Transverse colon (tissue), 4 donors: ENCODE results near the gene CTXND2. TPM values are rescaled to one million over a fixed set of nuclear protein-coding genes. Genes with fewer than 3 reads are reported as not detected.

Source experiments
- DNase-seq: peaks from one replicate; pipeline ENCODE4 v3.0.0-alpha.2; 2019
- H3K27ac ChIP-seq, 4 donors: fragments of 200-600 bp; sonication (generic); 2 replicates each; pipeline ENCODE4 v1.5.1; 2016 to 2018; ENCODE audit warnings: inconsistent platforms in 4 of 4
- H3K27me3 ChIP-seq: fragments of 200-600 bp; sonication (generic); 2 replicates; pipeline ENCODE4 v1.5.1; 2017; ENCODE audit warnings: inconsistent platforms
- H3K36me3 ChIP-seq, 4 donors: fragments of 200-600 bp; sonication (generic); 2 replicates each; pipeline ENCODE4 v1.5.1; 2017 to 2019; ENCODE audit warnings: inconsistent platforms in 4 of 4
- H3K4me1 ChIP-seq, 4 donors: fragments of 200-600 bp; sonication (generic); 2 replicates each; pipeline ENCODE4 v1.5.1; 2017 to 2020; ENCODE audit warnings: inconsistent platforms in 4 of 4
- H3K4me3 ChIP-seq, 4 donors: fragments of 200-600 bp; sonication (generic); 1 replicate in 1 of 4; 2 replicates in 3 of 4; pipeline versions ENCODE4 v1.5.1 to v1.6.1; 2017 to 2019; ENCODE audit warnings: inconsistent platforms in 4 of 4
- H3K9me3 ChIP-seq, 2 donors: fragments of 200-600 bp; sonication (generic); 2 replicates each; pipeline ENCODE4 v1.5.1; 2017 to 2019; ENCODE audit warnings: inconsistent platforms in 2 of 2
- CTCF ChIP-seq, 5 experiments: fragments of 200-600 bp in 3 of 5; fragments of 450-650 bp in 2 of 5; sonication (generic) in 3 of 5; IDR thresholded peaks; 1 replicate in 2 of 5; 2 replicates in 3 of 5; pipeline ENCODE4 v1.5.1; 2016 to 2017; ENCODE audit warnings: antibody characterized with exemption in 5 of 5, inconsistent platforms in 3 of 5, mild to moderate bottlenecking in 2 of 5, moderate library complexity in 1 of 5
- EP300 ChIP-seq: sonication (generic); formaldehyde crosslinking; IDR thresholded peaks from one replicate; pipeline ENCODE4 v1.6.1; 2017; ENCODE audit warnings: antibody characterized with exemption, low read depth
- POLR2A ChIP-seq: fragments of 450-650 bp; IDR thresholded peaks from one replicate; pipeline ENCODE4 v1.6.1; 2016; ENCODE audit warnings: antibody characterized with exemption, mild to moderate bottlenecking, moderate library complexity
- POLR2AphosphoS5 ChIP-seq, 3 donors: sonication (generic); formaldehyde crosslinking; IDR thresholded peaks; one replicate each; pipeline ENCODE4 v1.6.1; 2016; ENCODE audit warnings: antibody characterized with exemption in 3 of 3
- WGBS, 2 donors: methylation state at CpG; one replicate each; pipeline ENCODE4 v1.1.5; 2018; ENCODE audit warnings: low coverage in 1 of 2; 5-methylcytosine and 5-hydroxymethylcytosine counted together
- in situ Hi-C, 4 donors: fragments of 200-750 bp; cut with MboI; loops; one replicate each; pipeline versions ENCODE4 v1.15.0 to v1.15.1; 2017; ENCODE audit warnings: low sequenced_read_pairs in 3 of 4, low pct_ligation_motif_present in 1 of 4, low pct_unique_long_range_greater_than_20kb in 1 of 4
- intact Hi-C: fragments of 100-400 bp; cut with DNase I; formaldehyde crosslinking; loops from one replicate; pipeline ENCODE4 v1.15.1; 2023; ENCODE audit warnings: low total_unique reads
- total RNA-seq, 4 donors: library from RNA; depleted of rRNA; stranded (reverse); fragments of >200 nt; gene quantifications; one replicate each; pipeline ENCODE4 v1.1.0, GENCODE V29; 2016

CTXND2 gene
- total RNA-seq, 4 donors from 2014 or later, result not detected

- H3K4me1 ChIP-seq, result no peaks in the 10 kb centered on the region
- 88 to 91% methylated on average over 4 to 5 of the region's 5 CpGs for WGBS, 2 donors
These were observed 15.4 kb downstream of the CTXND2 start for GRCh38 chr1:150902346-150902745.

GRCh38 chr1:150902751-150903150 is 15.8 kb downstream of the CTXND2 start:
- intact Hi-C loops (no loop called here), in situ Hi-C loops (no loop called here)
- Histone ChIP-seq H3K36me3 (no peaks in the 10 kb centered on the region), H3K27me3 (no peaks in the 10 kb centered on the region), H3K4me3 (no peak overlapping the region), H3K9me3 (no peaks in the 10 kb centered on the region), H3K4me1 (no peaks in the 10 kb centered on the region), H3K27ac (no peak overlapping the region)
- no peak for DNase-seq
- no peak for TF ChIP-seq POLR2A
- no peak for TF ChIP-seq POLR2AphosphoS5 (IDR thresholded peaks at IDR 0.05)
- TF ChIP-seq CTCF (IDR thresholded peaks at IDR 0.05), result no peak
- no peak for TF ChIP-seq EP300
- WGBS, 2 donors, result 44 to 78% methylated on average over 1 of the region's 1 CpG

More at GRCh38 chr1:150902346-150902745, 15.4 kb downstream of the CTXND2 start:
- H3K9me3 ChIP-seq, result no peaks in the 10 kb centered on the region
- H3K4me3 ChIP-seq, result no peak overlapping the region
- no peaks in the 10 kb centered on the region for H3K27me3 ChIP-seq
- H3K27ac ChIP-seq, result no peak overlapping the region
- no peak for DNase-seq
- in situ Hi-C loops, result no loop called here
- TF ChIP-seq EP300 (no peak), CTCF (IDR thresholded peaks at IDR 0.05) (no peak)
- intact Hi-C loops, result no loop called here
- no peaks in the 10 kb centered on the region for H3K36me3 ChIP-seq

GRCh38 chr1:150905301-150905700 is 18.4 kb downstream of the CTXND2 start:
- WGBS, 2 donors, result 98 to 100% methylated on average over 1 to 6 of the region's 6 CpGs
- Histone ChIP-seq H3K9me3 (no peaks in the 10 kb centered on the region), H3K4me3 (no peak overlapping the region), H3K36me3 (no peaks in the 10 kb centered on the region), H3K27ac (no peak overlapping the region), H3K27me3 (no peaks in the 10 kb centered on the region), H3K4me1 (no peaks in the 10 kb centered on the region)
- TF ChIP-seq POLR2AphosphoS5 (IDR thresholded peaks at IDR 0.05), result no peak
- TF ChIP-seq CTCF (IDR thresholded peaks at IDR 0.05), result no peak
- no peak for TF ChIP-seq POLR2A
- no peak for TF ChIP-seq EP300
- in situ Hi-C loops (no loop called here), intact Hi-C loops (no loop called here)
- DNase-seq, result no peak

- Histone ChIP-seq H3K27me3 (no peaks in the 10 kb centered on the region), H3K27ac (no peak overlapping the region), H3K36me3 (no peaks in the 10 kb centered on the region), H3K9me3 (no peaks in the 10 kb centered on the region), H3K4me3 (no peak overlapping the region), H3K4me1 (no peaks in the 10 kb centered on the region)
- TF ChIP-seq EP300 (no peak), POLR2AphosphoS5 (IDR thresholded peaks at IDR 0.05) (no peak), CTCF (IDR thresholded peaks at IDR 0.05) (no peak), POLR2A (no peak)
- in situ Hi-C loops, result no loop called here
- intact Hi-C loops, result no loop called here
- 94% methylated on average over 1 of the region's 1 CpG; no CpG with 5 or more reads in 1 of the 2 donors for WGBS, 2 donors
- no peak for DNase-seq
These were observed 19.4 kb downstream of the CTXND2 start for GRCh38 chr1:150906329-150906728.
